Mucosa of stomach (tissue), 1 donor: ENCODE data around the gene SYT6.

Experiments used
- H3K27me3 ChIP-seq: one replicate; pipeline ENCODE4 v1.7.0; 2013; ENCODE audit warnings: mild to moderate bottlenecking, low read length; ENCODE audit not compliant: control insufficient read depth, insufficient read depth
- H3K36me3 ChIP-seq: one replicate; pipeline ENCODE4 v1.7.0; 2013; ENCODE audit warnings: low read length; ENCODE audit not compliant: control insufficient read depth, insufficient read depth
- H3K4me1 ChIP-seq: one replicate; pipeline ENCODE4 v1.7.0; 2013; ENCODE audit warnings: mild to moderate bottlenecking, low read length; ENCODE audit not compliant: control insufficient read depth, insufficient read depth
- H3K4me3 ChIP-seq: one replicate; pipeline ENCODE4 v1.7.0; 2013; ENCODE audit warnings: low read length
- H3K9ac ChIP-seq: one replicate; pipeline ENCODE4 v1.7.0; 2013; ENCODE audit warnings: mild to moderate bottlenecking, low read length, moderate library complexity
- H3K9me3 ChIP-seq: one replicate; pipeline ENCODE4 v1.7.0; 2013; ENCODE audit warnings: mild to moderate bottlenecking, low read length, moderate library complexity; ENCODE audit not compliant: control insufficient read depth
- donor health status: Pancreatic carcinoma.

The SYT6 gene

DNA sequence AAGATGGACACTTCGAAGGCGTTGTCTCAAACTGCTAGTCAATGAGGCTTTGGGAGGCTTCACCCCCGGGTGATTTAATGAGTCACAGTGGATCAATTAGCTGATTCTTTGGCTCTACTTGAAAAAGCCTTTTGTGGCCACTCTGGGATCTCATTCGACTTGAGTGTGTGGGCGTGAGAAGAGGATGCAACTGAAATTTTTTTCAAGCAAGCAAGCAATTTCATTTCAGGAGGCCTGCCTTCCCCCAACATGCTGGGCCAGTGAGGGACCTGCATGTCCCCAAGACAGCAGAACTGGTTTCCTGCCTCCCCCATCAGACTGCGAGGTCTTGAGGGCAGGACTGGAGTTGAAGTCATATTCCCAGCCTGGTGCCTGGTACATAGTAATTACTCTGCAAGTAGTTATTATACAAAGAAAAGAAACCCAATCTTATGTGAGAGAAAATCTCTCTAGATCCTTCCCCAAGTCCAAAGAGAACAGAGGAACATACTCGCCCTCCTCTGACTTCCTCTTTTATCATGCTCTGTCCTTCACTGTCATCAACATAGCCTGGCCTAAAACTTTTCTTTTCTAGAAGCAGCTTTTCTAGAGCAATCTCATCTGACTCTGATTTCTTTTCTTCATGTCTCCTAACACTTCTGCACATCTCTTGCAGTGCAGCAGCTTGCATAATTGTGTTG lies 22.7 kb downstream of the SYT6 start:
- Histone ChIP-seq H3K9me3 (no peaks in the 10 kb centered on the region), H3K4me3 (no peak overlapping the region), H3K9ac (no peak overlapping the region), H3K36me3 (no peaks in the 10 kb centered on the region), H3K4me1 (no peaks in the 10 kb centered on the region), H3K27me3 (no peaks in the 10 kb centered on the region)

DNA sequence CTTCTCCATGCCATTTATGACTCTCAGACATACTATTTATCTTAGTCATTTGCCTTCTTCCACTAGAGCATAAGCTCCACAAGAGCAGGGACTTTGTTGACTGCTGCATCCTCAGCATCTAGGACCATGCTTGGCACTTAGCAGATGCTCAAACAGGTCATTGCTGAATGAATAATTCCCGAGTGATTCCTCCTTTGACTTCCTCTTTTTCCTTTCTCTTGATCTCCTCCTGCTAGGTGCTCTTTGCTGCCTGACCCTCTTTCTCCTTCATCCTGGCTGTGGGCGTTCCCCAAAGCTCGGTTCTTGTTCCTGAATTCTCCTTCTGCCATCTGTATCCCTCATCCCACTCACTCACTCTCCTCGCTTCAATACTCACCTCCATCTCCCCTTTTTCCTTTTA lies 23.5 kb downstream of the SYT6 start:
- Histone ChIP-seq H3K36me3 (no peaks in the 10 kb centered on the region), H3K9me3 (no peaks in the 10 kb centered on the region), H3K4me3 (no peak overlapping the region), H3K4me1 (no peaks in the 10 kb centered on the region), H3K27me3 (no peaks in the 10 kb centered on the region), H3K9ac (no peak overlapping the region)

DNA sequence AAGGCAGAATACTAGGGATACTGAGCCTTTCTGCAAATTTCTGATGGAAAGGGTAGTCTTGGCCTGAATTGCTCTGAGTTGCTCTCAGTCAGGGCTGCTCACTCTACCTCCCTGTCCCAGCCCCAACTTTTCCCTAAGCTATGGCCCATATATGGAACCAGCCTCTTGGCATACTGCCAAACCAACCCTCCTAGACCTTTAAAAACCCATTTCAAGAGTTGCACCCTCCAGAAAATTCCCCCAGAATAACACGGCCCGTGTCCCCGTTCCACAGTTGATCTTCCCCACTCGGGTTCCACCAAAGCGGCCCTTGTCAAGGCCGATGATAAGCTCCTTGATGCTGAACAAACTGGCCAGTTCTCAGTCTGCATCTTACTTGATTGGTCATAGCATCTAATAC lies 25.4 kb downstream of the SYT6 start:
- H3K9ac ChIP-seq = no peak overlapping the region
- no peaks in the 10 kb centered on the region for H3K36me3 ChIP-seq
- H3K9me3 ChIP-seq = no peaks in the 10 kb centered on the region
- H3K4me3 ChIP-seq = no peak overlapping the region
- H3K4me1 ChIP-seq = no peaks in the 10 kb centered on the region
- no peaks in the 10 kb centered on the region for H3K27me3 ChIP-seq

DNA sequence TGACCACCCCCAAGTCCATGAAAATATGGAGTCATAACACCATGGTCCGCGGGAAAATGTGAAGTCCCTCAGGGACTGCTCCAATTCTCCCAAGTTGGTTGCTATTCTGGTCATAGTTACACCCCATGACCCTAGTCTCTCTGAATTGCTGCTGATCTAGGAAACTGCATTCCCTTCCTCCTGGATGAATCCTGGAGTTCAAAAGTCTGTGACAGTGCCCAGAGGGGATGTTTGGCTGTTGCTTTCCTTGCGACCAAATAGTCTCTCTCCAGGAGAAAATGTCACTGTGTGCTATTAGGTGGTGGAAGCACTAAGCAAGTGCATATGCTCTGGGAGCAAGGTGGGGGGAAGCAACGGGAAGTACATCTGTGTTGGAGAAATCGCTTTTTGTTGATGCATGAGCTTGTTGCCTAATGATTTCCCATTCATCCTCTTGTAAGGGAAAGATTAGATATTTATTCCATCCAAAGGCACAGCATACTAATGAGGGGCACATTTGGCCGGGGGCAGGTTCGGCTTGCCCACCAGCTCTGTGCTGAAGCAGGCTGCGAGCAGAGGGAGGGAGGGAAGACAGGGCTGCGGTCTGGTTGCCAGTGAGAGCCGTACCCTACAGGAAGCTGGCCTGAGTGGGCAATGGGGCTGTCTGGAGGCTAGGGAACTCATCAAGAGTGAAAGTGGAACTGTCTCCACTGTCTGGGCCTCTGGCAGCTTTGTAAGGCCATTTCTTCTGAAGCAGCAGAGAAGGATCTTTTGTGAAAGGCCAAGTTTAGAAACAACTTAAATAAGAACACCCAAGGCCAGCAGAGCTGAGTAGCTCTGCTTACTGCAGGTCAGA lies 27.2 kb downstream of the SYT6 start:
- H3K9ac ChIP-seq = no peak overlapping the region

DNA sequence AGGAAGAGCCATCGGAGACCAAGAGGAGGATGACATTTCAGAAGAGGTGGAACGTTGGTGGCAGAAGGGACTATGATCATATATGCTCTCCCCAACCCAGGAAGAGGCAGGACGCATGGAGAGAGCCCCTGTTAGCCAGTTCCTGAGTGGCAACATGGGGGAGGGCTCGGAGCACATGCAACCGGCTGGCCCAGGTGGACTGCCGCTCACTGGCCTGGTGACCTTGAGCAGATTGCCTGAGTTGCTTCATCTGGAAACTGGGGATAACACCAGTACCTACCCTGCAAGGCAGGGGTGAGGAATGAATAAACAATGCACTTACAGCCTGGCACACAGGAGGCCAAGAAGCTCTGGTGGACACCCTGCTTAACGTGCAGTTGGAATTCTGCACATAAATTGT lies 29.0 kb downstream of the SYT6 start:
- H3K9me3 ChIP-seq = no peaks in the 10 kb centered on the region
- H3K9ac ChIP-seq = no peak overlapping the region

More for the DNA sequence above, 27.2 kb downstream of the SYT6 start:
- Histone ChIP-seq H3K9me3 (no peaks in the 10 kb centered on the region), H3K4me1 (no peaks in the 10 kb centered on the region), H3K27me3 (no peaks in the 10 kb centered on the region), H3K4me3 (no peak overlapping the region), H3K36me3 (no peaks in the 10 kb centered on the region)

DNA sequence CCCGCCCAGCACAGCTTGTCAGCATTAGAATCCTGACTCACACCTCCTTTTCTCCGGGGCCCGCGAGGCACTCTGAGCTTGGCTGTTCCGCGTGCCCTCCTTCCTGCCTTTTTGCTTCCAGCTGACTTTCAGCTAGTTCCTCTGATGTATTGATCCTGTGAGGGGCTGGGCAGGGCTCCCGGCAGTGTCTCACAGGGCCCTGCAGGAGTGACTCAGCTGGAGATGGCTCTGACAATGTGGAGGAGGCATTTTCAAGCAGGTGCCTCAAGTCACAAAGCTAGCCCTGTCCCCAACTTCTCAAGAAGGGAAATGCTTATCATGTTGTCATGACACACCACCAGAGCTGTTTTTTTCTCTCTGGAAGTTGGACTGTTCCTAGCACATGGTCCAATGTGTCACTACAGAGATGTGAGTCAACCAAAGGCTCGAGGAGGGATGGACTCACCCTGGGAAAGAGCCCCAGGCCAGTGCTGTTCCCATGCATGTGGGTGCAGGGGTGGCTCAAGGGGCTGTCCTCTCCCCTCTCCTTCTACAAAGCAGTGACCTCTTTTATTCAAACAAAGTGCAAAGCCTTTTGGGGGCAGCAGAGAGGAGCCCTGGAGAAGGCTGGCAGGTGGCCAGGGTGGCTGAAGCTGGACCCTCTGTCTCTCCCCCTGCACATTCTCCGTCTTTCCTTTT lies 30.6 kb downstream of the SYT6 start:
- Histone ChIP-seq H3K36me3 (no peaks in the 10 kb centered on the region), H3K4me3 (no peak overlapping the region), H3K4me1 (no peaks in the 10 kb centered on the region), H3K9ac (no peak overlapping the region), H3K9me3 (no peaks in the 10 kb centered on the region), H3K27me3 (peaks cover 3% of the 10 kb centered on the region)

More for the DNA sequence above, 29.0 kb downstream of the SYT6 start:
- Histone ChIP-seq H3K27me3 (no peaks in the 10 kb centered on the region), H3K36me3 (no peaks in the 10 kb centered on the region), H3K4me1 (no peaks in the 10 kb centered on the region), H3K4me3 (no peak overlapping the region)

GRCh38 chr1:114118351-114118990 lies 35.2 kb downstream of the SYT6 start:
- Histone ChIP-seq H3K9ac (no peak overlapping the region), H3K4me3 (no peak overlapping the region), H3K27me3 (peaks cover 3% of the 10 kb centered on the region), H3K36me3 (no peaks in the 10 kb centered on the region), H3K9me3 (no peaks in the 10 kb centered on the region), H3K4me1 (no peaks in the 10 kb centered on the region)

GRCh38 chr1:114117654-114118053 lies 36.0 kb downstream of the SYT6 start:
- no peaks in the 10 kb centered on the region for H3K36me3 ChIP-seq
- H3K4me1 ChIP-seq = no peaks in the 10 kb centered on the region
- no peaks in the 10 kb centered on the region for H3K9me3 ChIP-seq
- H3K9ac ChIP-seq = no peak overlapping the region
- H3K27me3 ChIP-seq = peaks cover 3% of the 10 kb centered on the region
- no peak overlapping the region for H3K4me3 ChIP-seq

DNA sequence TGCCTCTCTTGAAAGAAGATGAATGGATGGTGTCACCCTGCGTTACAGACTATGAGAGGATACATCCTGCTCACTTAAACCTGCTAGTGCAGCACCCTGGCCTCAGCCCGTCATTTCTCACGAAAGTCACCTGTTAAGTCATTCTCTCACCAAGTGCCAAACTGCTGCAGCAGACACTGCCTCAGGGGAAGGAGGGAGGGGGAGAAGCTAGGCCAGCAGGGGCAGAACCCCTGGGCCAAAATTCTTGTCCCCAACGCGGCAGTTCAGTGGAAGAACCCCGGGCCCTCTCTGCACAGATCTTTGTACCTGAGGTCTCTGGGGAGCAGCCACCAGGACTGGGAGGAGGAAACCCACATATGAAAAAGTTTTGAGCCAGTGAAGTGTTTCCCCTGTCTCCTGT lies 37.6 kb downstream of the SYT6 start:
- peaks cover 3% of the 10 kb centered on the region for H3K27me3 ChIP-seq
- no peaks in the 10 kb centered on the region for H3K9me3 ChIP-seq
- H3K9ac ChIP-seq = no peak overlapping the region
- H3K4me1 ChIP-seq = no peaks in the 10 kb centered on the region
- no peaks in the 10 kb centered on the region for H3K36me3 ChIP-seq
- no peak overlapping the region for H3K4me3 ChIP-seq

DNA sequence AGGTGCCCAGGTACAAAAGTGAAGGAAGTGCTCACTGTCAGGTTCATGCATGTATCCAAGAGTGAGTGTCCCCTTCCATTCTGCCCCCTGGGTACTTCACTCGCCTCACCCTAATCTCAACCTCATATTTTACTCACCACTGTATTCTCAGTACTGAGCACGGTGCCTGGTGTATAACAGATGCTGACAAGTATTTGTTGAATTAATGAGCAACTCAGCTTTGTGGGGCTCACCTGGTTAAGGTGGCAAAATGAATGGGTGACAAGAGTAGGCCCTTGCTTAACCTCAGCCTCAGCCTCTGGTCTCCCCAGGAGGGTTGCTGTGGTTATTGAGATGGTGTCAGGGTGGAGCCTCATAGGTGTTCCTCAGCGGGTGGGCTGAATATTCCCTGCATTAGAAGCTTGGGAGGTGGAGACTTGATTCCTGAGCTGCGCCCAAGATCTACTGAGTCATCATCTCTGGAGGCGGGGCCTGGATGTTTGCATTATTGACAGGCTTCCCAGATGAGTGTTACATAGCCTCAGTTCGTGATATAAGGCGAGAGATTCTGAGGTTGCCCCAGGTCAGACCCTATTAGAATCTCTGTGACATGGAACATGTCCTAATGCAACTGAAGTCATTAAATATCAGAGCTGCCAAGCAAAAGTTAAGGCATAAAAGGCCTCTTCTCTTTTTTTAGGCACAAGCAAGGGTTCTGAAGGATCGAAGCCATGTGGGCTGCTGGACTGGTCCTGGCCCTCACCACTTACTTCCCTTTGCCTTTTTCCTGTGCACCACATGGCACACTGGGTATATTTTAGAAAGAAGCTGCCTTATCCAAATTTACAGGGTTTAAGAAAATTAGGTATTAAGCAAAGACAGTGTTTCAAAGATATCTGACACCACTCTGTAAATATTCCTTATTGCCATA lies 39.2 kb downstream of the SYT6 start:
- Histone ChIP-seq H3K4me3 (no peak overlapping the region), H3K9me3 (no peaks in the 10 kb centered on the region), H3K27me3 (peaks cover 3% of the 10 kb centered on the region), H3K36me3 (no peaks in the 10 kb centered on the region), H3K4me1 (no peaks in the 10 kb centered on the region), H3K9ac (no peak overlapping the region)
